Measurements from ENCODE around the gene SELENOS.
A peak's percentile ranks its signal among the peaks of the same experiment; 100 is the strongest.

The SELENOS gene

GRCh38 chr15:101250873-101251829, 26.1 kb downstream of the SELENOS start:
- peak; percentile 14 for DNase-seq

GRCh38 chr15:101250341-101250831, 26.9 kb downstream of the SELENOS start:
- DNase-seq = no peak

GRCh38 chr15:101248274-101248673, 29.0 kb downstream of the SELENOS start:
- DNase-seq = no peak

- no peak for DNase-seq
Measured at GRCh38 chr15:101246824-101247745, 30.2 kb downstream of the SELENOS start.

- DNase-seq = no peak
Measured at GRCh38 chr15:101246391-101246790, 30.9 kb downstream of the SELENOS start.

- DNase-seq = no peak
Measured at GRCh38 chr15:101244889-101245668, 32.2 kb downstream of the SELENOS start.

- no peak for DNase-seq
Measured at GRCh38 chr15:101244036-101244781, 33.1 kb downstream of the SELENOS start.

- no peak for DNase-seq
Measured at GRCh38 chr15:101243420-101243819, 33.9 kb downstream of the SELENOS start.

GRCh38 chr15:101242999-101243336, 34.3 kb downstream of the SELENOS start:
- DNase-seq = no peak

GRCh38 chr15:101242160-101242998, 34.9 kb downstream of the SELENOS start:
- DNase-seq = peak; percentile 31

- no peak for DNase-seq
Measured at GRCh38 chr15:101240358-101240757, 36.9 kb downstream of the SELENOS start.

- no peak for DNase-seq
Measured at GRCh38 chr15:101239724-101240136, 37.6 kb downstream of the SELENOS start.

GRCh38 chr15:101237251-101237650, 40.0 kb downstream of the SELENOS start:
- no peak for DNase-seq

- no peak for DNase-seq
Measured at GRCh38 chr15:101233651-101234280, 43.5 kb downstream of the SELENOS start.

GRCh38 chr15:101232677-101233076, 44.6 kb downstream of the SELENOS start:
- DNase-seq = no peak

- DNase-seq = no peak
Measured at GRCh38 chr15:101228313-101228712, 49.0 kb downstream of the SELENOS start.

GRCh38 chr15:101225658-101226057, 51.6 kb downstream of the SELENOS start:
- DNase-seq = no peak
